Measurements from ENCODE around the gene TBC1D12.

- TF ChIP-seq CTCF (IDR thresholded peaks at IDR 0.05; ENCODE audit: extremely low read depth in 1 of 2, insufficient read depth in 1 of 2, low read depth in 1 of 2, low read length in 2 of 2) (no peak), POLR2A (IDR thresholded peaks at IDR 0.05; ENCODE audit: low read depth, low read length) (no peak), POLR2AphosphoS5 (IDR thresholded peaks at IDR 0.05; ENCODE audit: insufficient read depth, low read depth, low read length) (no peak), JUN (IDR thresholded peaks at IDR 0.05; ENCODE audit: borderline replicate concordance, insufficient read depth, insufficient read length, low read depth) (no peak), MYC (IDR thresholded peaks at IDR 0.05; ENCODE audit: low read depth, low read length) (no peak), EZH2 (IDR thresholded peaks at IDR 0.05; ENCODE audit: borderline replicate concordance, low read depth, low read length, severe bottlenecking) (no peak)
These were observed 143.2 kb downstream of the TBC1D12 start, which contains the start of gene HELLS for GRCh38 chr10:94545391-94546048.

Data from endothelial cell of umbilical vein (primary cell).